Right lung (tissue), 10 donors: ENCODE results near the gene S1PR3. TPM values are rescaled to one million over a fixed set of nuclear protein-coding genes. Genes with fewer than 3 reads are reported as not detected.
"Not testable (repeated sequence)": the region's sequence is repeated elsewhere in the genome, so short reads cannot be mapped to it uniquely, and the experiment has no call there.

ENCODE experiments used
- DNase-seq, 2 donors: peaks; one replicate each; pipeline ENCODE4 v3.0.0-alpha.2; 2013
- long read RNA-seq, 8 donors: transcript quantifications; one replicate each; lab custom pipeline, GENCODE V29; 2026
- polyA plus RNA-seq, 5 donors: library from polyadenylated mRNA; unstranded; fragments of 120-200 nt; gene quantifications; one replicate each; pipeline versions ENCODE4 v1.2.1 to v1.2.3, GENCODE V29; 2013; ENCODE audit warnings: inconsistent platforms in 1 of 5, low replicate concordance in 1 of 5; ENCODE audit not compliant: insufficient read length in 5 of 5, insufficient read depth in 1 of 5

S1PR3 gene
- 100 to 1,000 TPM in 1 of 5 donors, 10 to 100 TPM in 4; 77.2 to 113 (median 80.3) TPM for polyA plus RNA-seq
- long read RNA-seq, donor 1, full-length matches to known transcripts: 91 of 101 reads
- long read RNA-seq, donor 1, partial matches to known transcripts: 10 of 101 reads
- long read RNA-seq, donor 1, other reads (novel, unspliced or antisense): 0 of 101 reads
- long read RNA-seq, donor 2, full-length matches to known transcripts: 55 of 55 reads
- long read RNA-seq, donor 2, partial matches to known transcripts: 0 of 55 reads
- long read RNA-seq, donor 2, other reads (novel, unspliced or antisense): 0 of 55 reads
- long read RNA-seq, donor 3, full-length matches to known transcripts: 81 of 81 reads
- long read RNA-seq, donor 3, partial matches to known transcripts: 0 of 81 reads
- long read RNA-seq, donor 3, other reads (novel, unspliced or antisense): 0 of 81 reads
- long read RNA-seq, donor 4, full-length matches to known transcripts: 42 of 42 reads
- long read RNA-seq, donor 4, partial matches to known transcripts: 0 of 42 reads
- long read RNA-seq, donor 4, other reads (novel, unspliced or antisense): 0 of 42 reads
- long read RNA-seq, donor 5, full-length matches to known transcripts: 104 of 104 reads
- long read RNA-seq, donor 5, partial matches to known transcripts: 0 of 104 reads
- long read RNA-seq, donor 5, other reads (novel, unspliced or antisense): 0 of 104 reads
- long read RNA-seq, donor 6, full-length matches to known transcripts: 67 of 67 reads
- long read RNA-seq, donor 6, partial matches to known transcripts: 0 of 67 reads
- long read RNA-seq, donor 6, other reads (novel, unspliced or antisense): 0 of 67 reads
- long read RNA-seq, donor 7, full-length matches to known transcripts: 41 of 41 reads
- long read RNA-seq, donor 7, partial matches to known transcripts: 0 of 41 reads
- long read RNA-seq, donor 7, other reads (novel, unspliced or antisense): 0 of 41 reads
- long read RNA-seq, donor 8, full-length matches to known transcripts: 41 of 41 reads
- long read RNA-seq, donor 8, partial matches to known transcripts: 0 of 41 reads
- long read RNA-seq, donor 8, other reads (novel, unspliced or antisense): 0 of 41 reads

DNA sequence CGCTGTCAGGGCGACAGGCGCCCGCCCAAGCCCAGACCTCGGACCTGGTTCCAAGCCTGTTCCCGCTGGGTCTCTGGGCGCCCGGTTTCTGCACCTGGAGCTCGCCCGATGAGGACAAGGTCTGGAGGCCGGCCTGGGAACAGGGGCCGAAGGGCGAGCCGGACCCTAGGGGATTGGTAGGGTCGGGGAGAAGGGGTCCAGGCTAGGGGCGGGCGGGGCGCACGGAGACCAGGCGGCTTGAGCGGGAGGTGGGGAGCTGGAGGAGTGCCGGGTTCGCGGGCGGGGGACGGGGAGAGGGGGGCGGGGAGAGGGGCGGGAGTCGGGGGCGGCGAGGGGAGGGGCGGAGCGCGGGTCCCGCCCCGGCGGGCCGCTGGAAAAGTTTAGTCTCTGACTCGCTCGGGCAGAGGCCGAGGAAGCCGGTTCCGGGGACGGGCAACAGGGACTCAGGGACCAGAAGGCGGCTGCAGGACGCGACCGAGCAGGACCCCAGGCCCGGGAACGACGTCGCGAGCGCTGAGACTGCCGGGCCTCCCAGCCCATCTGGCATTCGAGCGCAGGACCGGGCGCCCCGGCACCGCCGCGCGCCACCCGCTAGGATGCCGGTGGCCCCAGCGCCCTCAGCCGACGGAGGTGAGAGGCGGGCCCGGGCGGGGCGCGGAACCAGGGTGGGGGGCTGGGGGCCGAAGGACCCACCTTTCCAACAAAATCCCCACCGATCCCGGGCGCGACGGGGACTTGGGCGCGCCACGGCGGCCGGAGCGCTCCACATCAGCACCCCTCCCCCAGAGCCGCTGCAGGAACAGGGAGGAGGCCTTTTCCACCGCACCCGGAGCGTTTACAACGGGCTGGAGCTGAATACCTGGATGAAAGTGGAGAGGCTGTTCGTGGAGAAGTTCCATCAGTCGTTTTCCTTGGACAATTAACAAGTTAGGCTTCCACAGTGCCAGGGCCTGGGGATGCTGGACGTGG, at the start of gene S1PR3:
TSS of gene S1PR3 (plus strand) at position 403 of the 969 bp plus-strand sequence. CDS start 9,733 bp downstream, outside the sequence.
- DNase-seq: peak; percentile 78 to 80

DNA sequence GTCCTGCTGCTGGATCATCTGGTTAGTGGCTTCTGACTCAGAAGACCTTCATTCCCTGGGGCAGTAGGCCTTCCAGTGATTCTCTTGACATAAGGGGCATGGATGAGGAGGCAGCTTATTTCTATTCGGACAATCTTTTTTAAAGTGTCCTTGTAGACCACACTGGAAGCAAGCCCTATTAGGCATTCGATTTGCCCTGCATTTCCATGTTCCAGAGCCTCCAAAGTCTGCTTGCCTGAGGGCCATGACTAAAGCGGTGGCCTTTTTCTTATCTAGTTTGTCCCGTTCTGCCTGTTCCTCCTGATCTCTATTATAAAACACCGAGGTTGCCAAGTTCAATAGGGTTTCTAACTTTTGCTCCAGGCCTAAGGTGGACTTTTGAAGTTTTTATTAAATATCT, 49.7 kb upstream of the S1PR3 start:
- DNase-seq: not testable (repeated sequence)

DNA sequence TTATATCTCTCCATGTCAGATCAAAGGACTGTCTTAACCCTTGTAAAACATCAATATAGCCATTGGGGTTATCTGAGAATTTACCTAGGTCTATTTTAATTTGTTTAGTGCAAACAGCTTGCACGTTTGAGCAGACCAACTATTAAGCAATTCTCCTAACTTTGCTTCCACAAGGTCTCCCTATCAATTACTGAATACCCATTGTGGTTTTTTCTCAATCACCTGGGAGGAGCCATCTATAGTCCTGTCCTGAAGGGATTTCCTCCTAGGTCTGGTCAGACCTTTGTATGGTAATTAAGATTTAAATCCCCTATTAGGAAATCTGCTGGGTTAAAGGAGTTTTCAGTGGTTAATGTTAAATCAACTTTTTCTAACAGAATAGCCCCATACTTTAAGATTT, 48.9 kb upstream of the S1PR3 start:
- DNase-seq: no peak

DNA sequence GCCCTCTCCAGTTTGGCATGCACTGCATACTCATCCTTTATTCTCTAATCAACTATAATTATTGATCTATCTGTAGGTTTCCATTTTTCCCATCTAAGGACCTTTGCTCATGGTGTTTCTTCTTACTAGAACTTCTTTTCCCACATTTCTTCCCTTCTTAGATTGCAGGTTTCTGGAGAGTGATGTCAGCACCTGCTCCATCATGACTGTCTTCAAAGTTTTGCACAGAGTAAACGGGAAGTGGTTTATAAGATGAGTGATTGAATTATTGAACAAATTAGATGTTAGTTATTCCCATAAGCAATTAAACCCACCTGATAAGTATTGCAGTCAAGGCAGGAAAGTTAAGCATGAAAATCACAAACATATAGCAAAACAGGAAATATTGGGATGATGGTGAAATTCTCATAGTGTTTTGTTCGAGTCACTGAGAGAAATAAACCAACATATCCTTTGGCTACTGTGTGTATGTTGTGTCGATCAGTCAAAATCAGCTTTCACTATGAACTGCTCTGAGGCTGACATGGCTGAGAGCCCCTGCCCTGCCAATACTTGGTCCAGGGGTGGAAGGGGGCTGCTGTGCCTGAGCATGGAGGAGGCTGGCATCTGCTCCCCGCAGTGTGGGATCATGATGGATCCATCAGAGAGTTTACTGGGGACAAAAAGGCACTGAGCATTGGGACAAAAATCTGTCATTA, 45.5 kb upstream of the S1PR3 start:
- no peak for DNase-seq

DNA sequence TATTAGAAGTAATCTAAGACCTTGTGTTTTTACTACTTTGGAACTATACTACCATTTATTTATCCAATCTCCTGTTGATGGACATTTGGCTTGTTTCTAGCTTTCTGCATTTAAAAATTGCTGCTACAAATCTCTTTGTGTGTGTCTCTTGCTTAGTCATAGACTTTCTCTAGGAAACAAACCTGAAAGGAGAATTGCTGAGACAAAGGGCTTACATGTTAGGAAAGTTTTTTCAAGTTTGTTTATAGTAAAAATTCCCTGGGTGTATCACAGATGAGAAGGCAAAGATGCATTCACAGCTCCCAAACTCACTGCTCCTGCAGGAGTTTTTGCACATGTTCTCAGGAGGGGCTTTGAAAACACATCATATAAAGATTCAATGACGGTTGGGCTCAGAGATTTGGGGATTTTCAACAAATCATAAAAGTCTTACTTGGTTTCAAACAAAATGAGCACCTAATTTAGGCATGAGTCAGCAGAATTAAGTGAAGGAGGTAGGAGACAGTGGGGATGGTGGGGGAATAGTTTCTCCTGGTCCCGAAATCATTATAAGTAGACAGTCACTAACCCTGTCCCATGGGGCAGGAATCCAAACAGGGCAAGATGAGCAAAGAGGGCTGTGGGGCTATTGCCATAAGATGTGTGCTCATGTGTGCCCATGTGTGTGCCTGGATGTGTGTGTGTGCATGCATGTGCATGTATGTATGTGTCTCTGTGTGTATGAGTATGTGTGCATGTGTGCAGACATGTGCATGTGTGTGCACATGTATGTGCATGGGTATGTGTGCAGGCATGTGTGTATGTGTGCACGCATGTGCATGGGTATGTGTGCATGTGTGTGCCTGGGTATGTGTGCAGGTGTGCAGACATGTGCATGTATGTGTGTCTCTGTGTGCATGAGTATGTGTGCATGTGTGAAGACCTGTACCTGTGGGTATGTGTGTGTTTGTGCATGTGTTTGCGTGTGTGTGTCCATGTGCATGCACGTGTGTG, 43.4 kb upstream of the S1PR3 start:
- DNase-seq: no peak

DNA sequence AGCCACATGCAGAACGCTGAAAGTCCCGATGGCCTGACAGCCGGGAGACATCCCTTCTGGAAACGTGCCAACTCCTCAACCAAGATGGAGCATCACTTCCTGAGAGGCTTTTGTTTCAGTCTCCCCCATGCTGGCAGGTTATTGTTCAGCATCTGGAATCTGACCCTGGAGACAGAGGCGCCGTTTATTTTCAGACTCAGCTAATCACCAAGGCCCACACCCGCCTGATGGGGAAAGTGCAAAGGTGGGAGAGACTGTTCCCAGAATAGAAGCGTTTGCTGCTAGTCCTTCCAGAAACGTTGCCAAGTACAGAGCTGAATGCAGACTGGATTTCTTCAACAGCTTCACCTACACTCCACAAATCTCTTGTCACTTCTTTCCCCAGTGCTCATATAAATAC, 41.8 kb upstream of the S1PR3 start:
- DNase-seq: peak; percentile 95

DNA sequence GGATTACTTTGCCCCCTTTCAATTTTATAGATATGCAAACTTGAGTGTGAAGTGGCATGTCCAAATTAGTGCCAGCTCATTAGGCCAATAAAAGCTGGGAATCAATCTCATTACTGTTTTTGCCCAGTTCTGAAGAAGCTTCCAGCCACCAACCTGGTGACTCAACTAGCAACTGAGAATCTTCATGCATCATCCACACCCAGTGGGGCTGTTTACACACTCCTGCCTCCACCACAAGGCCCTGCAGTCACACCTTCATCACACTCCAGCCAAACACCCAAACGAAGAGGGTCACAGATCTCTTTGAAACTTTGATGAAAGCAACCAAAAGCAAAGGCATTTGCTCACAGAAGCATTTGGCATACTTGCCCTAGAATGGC, 41.3 kb upstream of the S1PR3 start:
- DNase-seq: no peak

DNA sequence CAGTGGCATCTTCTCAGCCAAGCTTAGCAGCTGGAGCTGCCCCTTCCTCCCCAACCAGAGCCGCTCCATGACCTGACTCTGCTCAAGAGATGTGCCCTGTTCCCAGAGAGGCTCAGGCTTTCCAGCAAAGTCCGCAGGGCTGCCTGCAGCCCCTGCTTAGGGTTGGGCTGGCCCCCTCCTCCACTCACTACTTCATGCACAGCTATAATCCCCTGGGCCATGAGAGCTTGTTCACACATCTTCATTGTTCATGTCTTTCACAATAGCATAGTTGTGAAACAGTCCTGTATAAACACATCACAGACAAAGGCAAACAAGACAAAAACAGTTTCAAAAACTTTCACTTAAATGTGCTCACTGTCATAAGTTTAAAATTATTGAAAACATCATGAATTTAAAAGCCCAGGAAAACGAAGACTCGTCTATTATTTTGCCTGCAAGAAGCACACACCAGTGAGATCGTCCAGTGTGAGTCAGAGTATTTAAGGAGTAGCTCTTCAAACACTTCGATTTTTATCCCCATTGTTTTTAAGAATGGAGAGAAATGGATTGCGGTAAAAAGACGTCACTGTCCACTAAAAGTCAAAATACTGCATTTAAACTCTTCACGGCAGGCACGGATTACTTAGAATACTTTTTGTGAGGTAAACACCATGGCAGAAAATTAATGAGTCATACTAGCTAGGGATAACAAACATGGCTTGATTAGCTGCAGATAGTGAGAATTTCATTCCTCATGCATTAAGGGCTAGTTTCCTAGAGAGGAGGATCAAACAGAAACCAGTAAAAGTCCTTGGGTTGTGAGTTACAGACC, 40.7 kb upstream of the S1PR3 start:
- peak; percentile 86 to 91 for DNase-seq

DNA sequence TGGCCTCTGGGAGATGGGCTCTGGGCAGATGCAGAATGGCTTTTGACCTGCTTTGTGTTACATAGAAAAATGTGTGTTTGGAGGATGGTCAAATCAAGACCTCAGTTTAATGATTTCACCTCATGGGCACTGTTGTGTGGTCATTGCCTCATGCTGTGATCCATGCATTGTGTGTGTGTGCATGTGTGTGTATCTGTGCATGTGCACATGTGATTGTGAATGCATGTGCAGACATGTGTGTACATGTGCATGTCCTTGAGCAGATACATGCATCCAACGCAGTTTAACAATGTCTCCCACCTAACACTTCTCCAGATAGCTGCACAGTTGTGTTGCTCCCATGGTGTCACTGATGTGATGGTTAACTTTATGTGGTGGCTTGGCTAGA, 40.1 kb upstream of the S1PR3 start:
- DNase-seq: no peak

DNA sequence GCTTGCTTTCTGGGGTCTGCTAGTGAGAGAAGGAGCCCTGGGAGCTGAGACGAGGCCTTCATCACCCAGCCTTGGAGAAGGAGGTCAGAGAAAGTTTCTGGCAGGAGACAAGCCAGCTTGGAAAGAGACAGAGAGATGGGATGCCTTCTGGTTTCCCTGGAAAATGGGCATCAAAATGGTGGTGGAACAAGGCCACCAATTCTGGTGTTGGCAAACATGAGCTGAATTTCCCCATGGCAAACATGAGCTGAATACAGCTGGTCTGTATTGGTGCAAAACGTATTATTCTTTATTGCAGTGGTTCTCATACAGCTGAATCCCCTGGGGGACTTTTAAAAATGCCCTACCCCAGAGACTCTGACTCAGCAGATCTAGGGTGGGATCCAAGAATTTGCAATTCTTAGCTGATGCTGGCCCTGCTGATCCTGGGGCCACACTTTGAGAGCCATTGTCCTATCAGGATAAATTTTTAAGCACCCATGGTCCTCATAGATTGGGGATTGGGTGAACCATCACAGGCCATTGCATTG, 39.1 kb upstream of the S1PR3 start:
- no peak for DNase-seq

DNA sequence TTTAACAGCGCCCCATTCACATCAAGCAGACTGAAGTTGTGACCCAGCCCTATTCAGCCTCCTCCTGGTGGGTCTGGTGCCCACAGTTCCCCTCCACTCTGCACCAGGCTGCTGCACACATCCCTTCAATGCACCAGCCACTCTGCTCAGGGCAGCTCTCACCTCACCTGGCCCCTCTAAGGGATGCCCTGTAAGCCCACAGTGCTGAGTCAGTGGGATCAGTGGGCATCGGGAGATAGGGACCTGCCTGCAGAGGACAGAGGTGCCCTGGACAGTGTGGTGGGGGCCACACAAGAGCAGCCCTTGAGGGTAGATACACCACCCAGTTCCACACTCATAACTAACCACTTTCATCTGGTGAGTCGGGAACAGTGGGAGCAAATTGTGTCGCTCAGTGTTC, 38.3 kb upstream of the S1PR3 start:
- no peak for DNase-seq

DNA sequence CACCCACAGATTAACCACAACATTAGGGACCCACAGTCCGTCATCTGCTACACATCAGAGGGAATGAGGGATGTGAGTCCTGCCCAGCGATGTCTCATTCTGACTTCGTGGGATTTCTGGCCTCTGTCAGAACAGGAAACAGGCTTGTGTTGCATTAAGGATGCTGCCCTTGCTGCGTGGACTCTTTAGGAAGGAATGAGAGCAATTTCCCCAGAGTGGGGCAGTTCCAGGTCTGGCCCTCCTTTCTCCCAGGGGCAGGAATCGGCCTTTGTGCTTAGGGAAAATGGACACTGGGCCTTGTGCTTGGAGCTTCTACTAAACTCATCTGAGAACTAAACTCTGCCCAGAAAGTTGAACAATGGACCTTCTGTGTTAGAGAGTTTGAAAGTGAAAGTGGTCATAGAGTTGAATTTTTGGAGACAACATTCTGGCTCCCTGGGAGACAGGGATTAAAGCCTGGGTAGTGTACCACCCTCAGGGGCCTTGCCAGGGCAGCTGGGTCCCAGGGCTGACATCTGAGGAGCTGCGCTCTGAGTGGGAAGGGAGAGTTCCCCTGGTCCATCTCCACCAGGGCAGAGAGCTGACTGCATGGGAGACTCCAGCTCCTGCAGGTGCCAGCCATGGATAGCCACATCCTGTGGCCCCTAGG, 37.8 kb upstream of the S1PR3 start:
- no peak for DNase-seq

DNA sequence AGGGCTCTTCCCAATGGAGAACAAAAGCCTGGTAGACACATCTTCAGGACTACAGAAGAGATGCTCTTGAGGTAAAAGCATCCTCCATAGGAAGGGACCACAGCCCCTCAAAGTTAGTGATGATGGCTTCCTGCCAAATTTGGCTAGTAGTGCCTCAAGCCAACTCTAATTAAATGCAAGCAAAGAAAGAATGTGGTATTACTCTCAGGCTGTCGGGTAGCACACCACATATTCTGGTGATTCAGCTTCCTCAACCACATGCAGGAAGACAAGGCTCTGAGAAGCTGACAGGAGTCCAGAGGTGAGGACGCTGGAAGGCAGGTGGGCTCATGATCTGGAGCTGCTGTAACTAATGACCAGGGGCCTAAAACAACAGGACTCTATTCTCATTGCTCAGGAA, 37.2 kb upstream of the S1PR3 start:
- no peak for DNase-seq

DNA sequence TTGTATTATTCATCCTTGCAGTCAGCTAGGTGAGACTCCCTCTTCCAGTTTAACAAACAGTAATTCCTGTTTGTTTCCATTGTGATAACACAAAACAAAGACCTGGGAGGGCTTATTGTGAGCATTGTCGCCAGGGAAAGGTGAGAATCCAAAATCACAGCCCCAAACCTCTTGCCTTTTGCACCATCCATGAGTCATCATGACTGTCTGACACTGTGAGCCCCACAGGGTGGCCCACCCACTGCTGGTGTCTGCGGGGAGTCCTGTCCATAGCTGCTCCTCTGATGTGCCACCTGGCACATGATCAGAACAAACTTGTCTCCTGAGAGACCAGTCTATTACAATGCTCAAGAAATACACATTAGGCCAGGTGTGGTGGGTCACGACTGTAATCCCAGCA, 33.7 kb upstream of the S1PR3 start:
- DNase-seq: no peak

DNA sequence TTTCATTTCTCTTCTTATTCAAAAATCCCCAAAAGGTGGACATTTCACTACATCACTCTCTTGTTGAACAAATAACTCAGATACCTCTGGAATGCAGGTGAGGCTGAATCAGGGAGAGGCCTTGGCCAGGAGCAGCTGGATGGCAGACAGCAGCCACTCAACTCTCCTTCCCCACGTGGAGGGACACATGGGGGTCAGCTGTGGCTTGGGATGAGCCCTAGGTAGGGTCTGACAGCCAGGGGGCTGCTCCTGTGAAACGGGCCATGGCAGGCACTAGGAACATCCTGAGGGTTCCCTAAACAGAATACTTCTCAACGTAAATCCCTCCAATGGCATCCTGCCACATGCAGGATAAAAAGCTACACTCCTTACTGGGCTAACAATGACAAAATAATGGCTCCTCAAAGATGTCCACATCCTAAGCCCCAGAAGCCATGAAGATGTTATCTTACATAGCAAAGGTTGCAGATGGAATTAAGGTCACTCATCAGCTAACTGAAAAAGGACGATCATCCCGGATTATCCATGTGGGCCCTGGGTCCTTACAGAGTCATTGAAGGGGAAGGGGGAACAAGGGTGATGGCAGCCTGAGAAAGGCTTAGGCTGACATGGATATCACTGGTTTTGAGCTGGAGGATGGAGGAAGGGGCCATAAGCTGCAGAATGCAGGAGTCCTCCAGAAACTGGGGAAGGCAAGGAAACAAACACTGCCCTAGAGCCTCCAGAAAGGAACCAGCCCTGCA, 31.4 kb upstream of the S1PR3 start:
- DNase-seq: no peak

DNA sequence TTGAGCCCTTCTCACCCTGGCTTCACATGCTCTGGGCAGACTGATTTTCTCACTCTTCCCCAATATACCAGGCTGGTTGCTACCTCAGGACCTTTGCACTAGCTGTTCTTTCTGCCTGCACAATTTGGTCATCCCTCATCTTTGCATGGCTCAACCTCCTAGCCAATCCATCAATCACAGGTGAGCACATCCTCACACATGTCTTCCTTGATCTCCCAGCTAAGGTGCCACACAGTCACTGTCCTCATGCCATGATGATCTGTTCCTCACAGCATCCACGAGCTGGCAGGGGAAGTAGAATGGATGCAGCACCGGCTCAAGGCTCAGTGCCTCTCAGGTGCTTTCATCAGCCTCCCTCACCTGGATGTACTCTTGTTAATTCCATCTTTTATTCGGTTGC, 30.6 kb upstream of the S1PR3 start:
- no peak for DNase-seq

DNA sequence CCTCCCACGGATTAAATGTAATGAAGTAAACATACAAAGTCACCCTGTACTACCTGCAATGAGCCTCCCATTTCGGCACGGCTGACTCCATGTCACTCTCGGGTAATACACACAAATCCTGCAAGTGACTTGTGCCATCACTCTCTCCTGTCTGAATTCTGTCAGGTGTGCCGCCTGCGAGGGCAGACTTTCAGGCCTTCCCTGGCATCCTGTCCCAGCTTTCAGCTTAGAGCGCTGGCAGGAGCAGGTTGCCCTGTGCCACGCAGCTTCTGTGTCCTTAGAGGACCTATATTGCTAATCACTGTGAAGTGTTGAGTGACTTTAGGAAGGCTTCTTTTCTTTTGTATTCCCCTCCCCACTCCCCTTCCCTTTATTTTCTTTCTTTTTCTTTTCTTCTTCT, 25.8 kb upstream of the S1PR3 start:
- no peak for DNase-seq
